HepG2 (cell line): ENCODE results near the gene NTSR2. TPM values are rescaled to one million over a fixed set of nuclear protein-coding genes. Genes with fewer than 3 reads are reported as not detected.

Source experiments
- BORCS8-MEF2B ChIP-seq: sonication (generic); formaldehyde crosslinking; IDR thresholded peaks from 2 replicates; pipeline ENCODE4 v1.8.0; 2022; ENCODE audit warnings: mild to moderate bottlenecking, missing genetic modification reagents
- HNF4G ChIP-seq, 2 experiments: sonication (generic) in 1 of 2; formaldehyde crosslinking in 1 of 2; IDR thresholded peaks; 2 replicates each; pipeline versions ENCODE4 v1.4.0 to v1.6.1; 2011 to 2020; ENCODE audit warnings: borderline replicate concordance in 2 of 2, low read depth in 2 of 2, mild to moderate bottlenecking in 2 of 2, low read length in 1 of 2, missing genetic modification reagents in 1 of 2, moderate library complexity in 1 of 2
- HNRNPUL1 ChIP-seq: fragments of 200-400 bp; formaldehyde crosslinking; IDR thresholded peaks from 2 replicates; pipeline ENCODE4 v1.6.1; 2017; ENCODE audit warnings: low read depth, mild to moderate bottlenecking, low read length, moderate library complexity
- NR2F2 ChIP-seq: IDR thresholded peaks from 2 replicates; pipeline ENCODE4 v1.6.1; 2012; ENCODE audit warnings: low read depth, inconsistent platforms, borderline replicate concordance
- REXO4 ChIP-seq: sonication (generic); formaldehyde crosslinking; IDR thresholded peaks from 2 replicates; pipeline ENCODE4 v1.8.0; 2022; ENCODE audit warnings: missing genetic modification reagents, mild to moderate bottlenecking, borderline replicate concordance
- SYNCRIP ChIP-seq: fragments of 200-400 bp; formaldehyde crosslinking; IDR thresholded peaks from 2 replicates; pipeline ENCODE4 v1.6.1; 2018; ENCODE audit warnings: mild to moderate bottlenecking, low read depth, low read length; ENCODE audit not compliant: insufficient read depth
- ZBTB3 ChIP-seq: sonication (generic); formaldehyde crosslinking; IDR thresholded peaks from 2 replicates; pipeline ENCODE4 v1.4.0; 2020; ENCODE audit warnings: low read depth, mild to moderate bottlenecking, moderate library complexity, missing genetic modification reagents, borderline replicate concordance
- polyA plus RNA-seq, 8 experiments: library from polyadenylated mRNA; depleted of rRNA in 3 of 8; stranded (reverse) in 7 of 8; unstranded in 1 of 8; fragments of >200 nt; fragmentation: Illumina TruSeq in 4 of 8; extraction: Trizol in 4 of 8; gene quantifications; 2 replicates each; pipeline versions ENCODE4 v1.2.1 to v1.2.3, GENCODE V29; 2011 to 2016; ENCODE audit warnings: low read depth in 4 of 8, missing spikeins in 1 of 8, mixed read lengths in 1 of 8; ENCODE audit not compliant: insufficient read depth in 1 of 8
- total RNA-seq, 5 experiments: library from RNA; depleted of rRNA; stranded (reverse); fragments of >200 nt; fragmentation: Illumina TruSeq; extraction: Trizol; gene quantifications; 2 replicates each; pipeline ENCODE4 v1.2.3, GENCODE V29; 2016; ENCODE audit warnings: low read depth in 1 of 5
- TF ChIP-seq, protein P1 (sequence below): sonication (generic); formaldehyde crosslinking; IDR thresholded peaks from 2 replicates; pipeline ENCODE4 v1.8.0; 2022; ENCODE audit warnings: mild to moderate bottlenecking, missing genetic modification reagents, moderate library complexity
- TF ChIP-seq, protein P2 (sequence below): sonication (generic); formaldehyde crosslinking; IDR thresholded peaks from 2 replicates; pipeline ENCODE4 v1.5.0; 2020; ENCODE audit warnings: mild to moderate bottlenecking, missing genetic modification reagents
- TF ChIP-seq, protein P3 (sequence below): sonication (generic); formaldehyde crosslinking; IDR thresholded peaks from 2 replicates; pipeline ENCODE4 v1.8.1; 2023; ENCODE audit warnings: mild to moderate bottlenecking, missing genetic modification reagents
- TF ChIP-seq, protein P4 (sequence below), 2 experiments: IDR thresholded peaks; 2 replicates each; pipeline ENCODE4 v1.6.1; 2011 to 2012; ENCODE audit warnings: low read length in 2 of 2, borderline replicate concordance in 1 of 2, low read depth in 1 of 2, mild to moderate bottlenecking in 1 of 2, moderate library complexity in 1 of 2
- TF ChIP-seq, protein P5 (sequence below): sonication (generic); formaldehyde crosslinking; IDR thresholded peaks from 2 replicates; pipeline ENCODE4 v1.4.0; 2020; ENCODE audit warnings: missing genetic modification reagents
- TF ChIP-seq, protein P6 (sequence below): sonication (generic); formaldehyde crosslinking; IDR thresholded peaks from 2 replicates; pipeline ENCODE4 v1.9.0; 2022; ENCODE audit warnings: low read depth, missing genetic modification reagents

The NTSR2 gene
- total and polyA plus RNA-seq, 2 of the 13 experiments (the other 11 are each of a cell fraction or from before 2014, with no cell fraction given) = not detected

DNA sequence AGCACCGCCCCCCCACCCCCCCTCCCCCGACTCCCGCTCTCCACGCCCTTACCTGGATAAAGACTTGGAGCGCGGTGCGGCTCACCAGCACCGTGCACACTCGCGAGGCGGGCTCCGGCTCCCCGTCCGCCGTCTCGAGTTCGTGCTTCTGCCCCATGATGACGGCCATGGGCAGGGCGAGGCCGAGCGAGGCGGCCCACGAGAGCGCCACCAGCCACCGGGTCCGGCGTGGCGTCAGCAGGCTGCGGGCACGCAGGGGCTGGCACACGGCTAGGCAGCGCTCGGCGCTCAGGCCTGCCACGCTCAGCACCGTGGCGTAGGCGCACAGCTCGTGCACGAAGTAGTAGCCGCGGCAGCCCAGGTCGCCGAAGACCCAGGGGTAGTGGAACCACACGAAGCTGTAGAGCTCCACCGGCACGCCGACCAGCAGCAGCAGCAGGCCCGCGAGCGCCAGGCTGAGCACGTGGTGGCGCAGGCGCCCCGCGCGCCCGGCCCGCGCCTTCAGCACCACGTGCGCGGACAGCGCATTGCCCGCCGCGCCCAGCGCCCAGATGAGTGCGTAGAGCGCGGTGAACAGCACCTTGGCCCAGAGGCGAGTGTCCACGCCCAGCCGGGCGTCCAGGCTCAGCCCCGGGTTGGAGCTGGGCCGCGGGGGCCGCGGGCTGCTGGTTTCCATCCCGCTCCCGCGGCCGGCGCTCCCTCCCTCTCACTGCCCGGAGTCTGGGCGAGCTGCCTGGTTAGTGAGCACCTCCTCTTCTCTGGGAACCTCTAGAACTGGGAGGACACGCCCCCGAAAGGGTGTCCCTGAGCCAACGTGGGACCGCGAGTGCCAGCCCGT is at the start of gene NTSR2 (continued):
- TF ChIP-seq HNF4G (IDR thresholded peaks at IDR 0.05; ENCODE audit: borderline replicate concordance, low read depth, low read length) (no peak), HNF4G (CRISPR knock-in tag; IDR thresholded peaks at IDR 0.05; ENCODE audit: borderline replicate concordance, low read depth) (peak; percentile 74; the same call in 1 of the 2 replicates), SYNCRIP (no peak), HNRNPUL1 (no peak), REXO4 (CRISPR knock-in tag) (peak; percentile 97), NR2F2 (no peak), BORCS8-MEF2B (peak; percentile 100), ZBTB3 (CRISPR knock-in tag) (peak; percentile 89; the same call in 1 of the 2 replicates)
- TF ChIP-seq, protein P1, sequence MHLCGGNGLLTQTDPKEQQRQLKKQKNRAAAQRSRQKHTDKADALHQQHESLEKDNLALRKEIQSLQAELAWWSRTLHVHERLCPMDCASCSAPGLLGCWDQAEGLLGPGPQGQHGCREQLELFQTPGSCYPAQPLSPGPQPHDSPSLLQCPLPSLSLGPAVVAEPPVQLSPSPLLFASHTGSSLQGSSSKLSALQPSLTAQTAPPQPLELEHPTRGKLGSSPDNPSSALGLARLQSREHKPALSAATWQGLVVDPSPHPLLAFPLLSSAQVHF (CRISPR knock-in tag) = peak; percentile 99
- TF ChIP-seq, protein P2, sequence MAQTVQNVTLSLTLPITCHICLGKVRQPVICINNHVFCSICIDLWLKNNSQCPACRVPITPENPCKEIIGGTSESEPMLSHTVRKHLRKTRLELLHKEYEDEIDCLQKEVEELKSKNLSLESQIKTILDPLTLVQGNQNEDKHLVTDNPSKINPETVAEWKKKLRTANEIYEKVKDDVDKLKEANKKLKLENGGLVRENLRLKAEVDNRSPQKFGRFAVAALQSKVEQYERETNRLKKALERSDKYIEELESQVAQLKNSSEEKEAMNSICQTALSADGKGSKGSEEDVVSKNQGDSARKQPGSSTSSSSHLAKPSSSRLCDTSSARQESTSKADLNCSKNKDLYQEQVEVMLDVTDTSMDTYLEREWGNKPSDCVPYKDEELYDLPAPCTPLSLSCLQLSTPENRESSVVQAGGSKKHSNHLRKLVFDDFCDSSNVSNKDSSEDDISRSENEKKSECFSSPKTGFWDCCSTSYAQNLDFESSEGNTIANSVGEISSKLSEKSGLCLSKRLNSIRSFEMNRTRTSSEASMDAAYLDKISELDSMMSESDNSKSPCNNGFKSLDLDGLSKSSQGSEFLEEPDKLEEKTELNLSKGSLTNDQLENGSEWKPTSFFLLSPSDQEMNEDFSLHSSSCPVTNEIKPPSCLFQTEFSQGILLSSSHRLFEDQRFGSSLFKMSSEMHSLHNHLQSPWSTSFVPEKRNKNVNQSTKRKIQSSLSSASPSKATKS (CRISPR knock-in tag) = no peak; the same call in 1 of the 2 replicates
- TF ChIP-seq, protein P3, sequence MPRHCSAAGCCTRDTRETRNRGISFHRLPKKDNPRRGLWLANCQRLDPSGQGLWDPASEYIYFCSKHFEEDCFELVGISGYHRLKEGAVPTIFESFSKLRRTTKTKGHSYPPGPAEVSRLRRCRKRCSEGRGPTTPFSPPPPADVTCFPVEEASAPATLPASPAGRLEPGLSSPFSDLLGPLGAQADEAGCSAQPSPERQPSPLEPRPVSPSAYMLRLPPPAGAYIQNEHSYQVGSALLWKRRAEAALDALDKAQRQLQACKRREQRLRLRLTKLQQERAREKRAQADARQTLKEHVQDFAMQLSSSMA (CRISPR knock-in tag) = peak; percentile 86; the same call in 1 of the 2 replicates
- TF ChIP-seq, protein P4, sequence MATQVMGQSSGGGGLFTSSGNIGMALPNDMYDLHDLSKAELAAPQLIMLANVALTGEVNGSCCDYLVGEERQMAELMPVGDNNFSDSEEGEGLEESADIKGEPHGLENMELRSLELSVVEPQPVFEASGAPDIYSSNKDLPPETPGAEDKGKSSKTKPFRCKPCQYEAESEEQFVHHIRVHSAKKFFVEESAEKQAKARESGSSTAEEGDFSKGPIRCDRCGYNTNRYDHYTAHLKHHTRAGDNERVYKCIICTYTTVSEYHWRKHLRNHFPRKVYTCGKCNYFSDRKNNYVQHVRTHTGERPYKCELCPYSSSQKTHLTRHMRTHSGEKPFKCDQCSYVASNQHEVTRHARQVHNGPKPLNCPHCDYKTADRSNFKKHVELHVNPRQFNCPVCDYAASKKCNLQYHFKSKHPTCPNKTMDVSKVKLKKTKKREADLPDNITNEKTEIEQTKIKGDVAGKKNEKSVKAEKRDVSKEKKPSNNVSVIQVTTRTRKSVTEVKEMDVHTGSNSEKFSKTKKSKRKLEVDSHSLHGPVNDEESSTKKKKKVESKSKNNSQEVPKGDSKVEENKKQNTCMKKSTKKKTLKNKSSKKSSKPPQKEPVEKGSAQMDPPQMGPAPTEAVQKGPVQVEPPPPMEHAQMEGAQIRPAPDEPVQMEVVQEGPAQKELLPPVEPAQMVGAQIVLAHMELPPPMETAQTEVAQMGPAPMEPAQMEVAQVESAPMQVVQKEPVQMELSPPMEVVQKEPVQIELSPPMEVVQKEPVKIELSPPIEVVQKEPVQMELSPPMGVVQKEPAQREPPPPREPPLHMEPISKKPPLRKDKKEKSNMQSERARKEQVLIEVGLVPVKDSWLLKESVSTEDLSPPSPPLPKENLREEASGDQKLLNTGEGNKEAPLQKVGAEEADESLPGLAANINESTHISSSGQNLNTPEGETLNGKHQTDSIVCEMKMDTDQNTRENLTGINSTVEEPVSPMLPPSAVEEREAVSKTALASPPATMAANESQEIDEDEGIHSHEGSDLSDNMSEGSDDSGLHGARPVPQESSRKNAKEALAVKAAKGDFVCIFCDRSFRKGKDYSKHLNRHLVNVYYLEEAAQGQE (IDR thresholded peaks at IDR 0.05; ENCODE audit: borderline replicate concordance in 1 of 2, low read depth in 1 of 2, low read length in 2 of 2) = peak in 1 of 2 experiments; percentile 100
- TF ChIP-seq, protein P5, sequence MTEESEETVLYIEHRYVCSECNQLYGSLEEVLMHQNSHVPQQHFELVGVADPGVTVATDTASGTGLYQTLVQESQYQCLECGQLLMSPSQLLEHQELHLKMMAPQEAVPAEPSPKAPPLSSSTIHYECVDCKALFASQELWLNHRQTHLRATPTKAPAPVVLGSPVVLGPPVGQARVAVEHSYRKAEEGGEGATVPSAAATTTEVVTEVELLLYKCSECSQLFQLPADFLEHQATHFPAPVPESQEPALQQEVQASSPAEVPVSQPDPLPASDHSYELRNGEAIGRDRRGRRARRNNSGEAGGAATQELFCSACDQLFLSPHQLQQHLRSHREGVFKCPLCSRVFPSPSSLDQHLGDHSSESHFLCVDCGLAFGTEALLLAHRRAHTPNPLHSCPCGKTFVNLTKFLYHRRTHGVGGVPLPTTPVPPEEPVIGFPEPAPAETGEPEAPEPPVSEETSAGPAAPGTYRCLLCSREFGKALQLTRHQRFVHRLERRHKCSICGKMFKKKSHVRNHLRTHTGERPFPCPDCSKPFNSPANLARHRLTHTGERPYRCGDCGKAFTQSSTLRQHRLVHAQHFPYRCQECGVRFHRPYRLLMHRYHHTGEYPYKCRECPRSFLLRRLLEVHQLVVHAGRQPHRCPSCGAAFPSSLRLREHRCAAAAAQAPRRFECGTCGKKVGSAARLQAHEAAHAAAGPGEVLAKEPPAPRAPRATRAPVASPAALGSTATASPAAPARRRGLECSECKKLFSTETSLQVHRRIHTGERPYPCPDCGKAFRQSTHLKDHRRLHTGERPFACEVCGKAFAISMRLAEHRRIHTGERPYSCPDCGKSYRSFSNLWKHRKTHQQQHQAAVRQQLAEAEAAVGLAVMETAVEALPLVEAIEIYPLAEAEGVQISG (CRISPR knock-in tag) = peak; percentile 95
- TF ChIP-seq, protein P6, sequence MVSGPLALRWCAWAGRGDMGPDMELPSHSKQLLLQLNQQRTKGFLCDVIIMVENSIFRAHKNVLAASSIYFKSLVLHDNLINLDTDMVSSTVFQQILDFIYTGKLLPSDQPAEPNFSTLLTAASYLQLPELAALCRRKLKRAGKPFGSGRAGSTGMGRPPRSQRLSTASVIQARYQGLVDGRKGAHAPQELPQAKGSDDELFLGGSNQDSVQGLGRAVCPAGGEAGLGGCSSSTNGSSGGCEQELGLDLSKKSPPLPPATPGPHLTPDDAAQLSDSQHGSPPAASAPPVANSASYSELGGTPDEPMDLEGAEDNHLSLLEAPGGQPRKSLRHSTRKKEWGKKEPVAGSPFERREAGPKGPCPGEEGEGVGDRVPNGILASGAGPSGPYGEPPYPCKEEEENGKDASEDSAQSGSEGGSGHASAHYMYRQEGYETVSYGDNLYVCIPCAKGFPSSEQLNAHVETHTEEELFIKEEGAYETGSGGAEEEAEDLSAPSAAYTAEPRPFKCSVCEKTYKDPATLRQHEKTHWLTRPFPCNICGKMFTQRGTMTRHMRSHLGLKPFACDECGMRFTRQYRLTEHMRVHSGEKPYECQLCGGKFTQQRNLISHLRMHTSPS (CRISPR knock-in tag) = peak; percentile 87; the same call in 1 of the 2 replicates
